Stimulated activated CD4-positive, alpha-beta T cell treated with anti-CD3 and anti-CD28 coated beads, Interleukin-12 subunit alpha, Interleukin-12 subunit beta, amount 100 ng/mL, for 24 hours (primary cell): ENCODE data around the gene FBXL3.
A peak's percentile ranks its signal among the peaks of the same experiment; 100 is the strongest.

Experiments
- DNase-seq, 2 experiments: peaks; one replicate each; pipeline ENCODE4 v3.0.0-alpha.2; 2020; ENCODE audit warnings: low read depth in 2 of 2

Gene FBXL3

GRCh38 chr13:77026861-77027621 is at the start of gene FBXL3:
TSS of gene FBXL3 (minus strand) at chr13:77027159. CDS start at chr13:77021860, 5,299 bp downstream.
- peak; percentile 68 for DNase-seq

- DNase-seq = no peak
These were observed 40.6 kb upstream of the FBXL3 start for GRCh38 chr13:77067519-77067918.

- DNase-seq = no peak
These were observed 38.6 kb upstream of the FBXL3 start for GRCh38 chr13:77065461-77066147.

- no peak for DNase-seq
These were observed 35.1 kb upstream of the FBXL3 start for GRCh38 chr13:77062097-77062496.

- DNase-seq = no peak
These were observed 34.4 kb upstream of the FBXL3 start for GRCh38 chr13:77061362-77061761.

- no peak for DNase-seq
These were observed 29.9 kb upstream of the FBXL3 start for GRCh38 chr13:77056886-77057285.

GRCh38 chr13:77056382-77056781 is 29.4 kb upstream of the FBXL3 start:
- DNase-seq = no peak

GRCh38 chr13:77055158-77055557 is 28.2 kb upstream of the FBXL3 start:
- DNase-seq = no peak

- no peak for DNase-seq
These were observed 26.2 kb upstream of the FBXL3 start for GRCh38 chr13:77053192-77053591.

GRCh38 chr13:77048681-77049080 is 21.7 kb upstream of the FBXL3 start:
- DNase-seq = no peak

GRCh38 chr13:77047649-77048343 is 20.8 kb upstream of the FBXL3 start:
- no peak for DNase-seq

GRCh38 chr13:77042566-77043177 is 15.7 kb upstream of the FBXL3 start:
- DNase-seq = no peak

GRCh38 chr13:77040835-77041234 is 13.9 kb upstream of the FBXL3 start:
- no peak for DNase-seq

- DNase-seq = no peak
These were observed 13.1 kb upstream of the FBXL3 start for GRCh38 chr13:77040076-77040475.

GRCh38 chr13:77038907-77039480 is 12.0 kb upstream of the FBXL3 start:
- DNase-seq = no peak

GRCh38 chr13:77036279-77036678 is 9.3 kb upstream of the FBXL3 start:
- no peak for DNase-seq

- no peak for DNase-seq
These were observed 7.9 kb upstream of the FBXL3 start for GRCh38 chr13:77034881-77035280.

- no peak for DNase-seq
These were observed 6.9 kb upstream of the FBXL3 start for GRCh38 chr13:77033717-77034302.

GRCh38 chr13:77031656-77032243 is 4.8 kb upstream of the FBXL3 start:
- DNase-seq = no peak

- DNase-seq = no peak
These were observed 2.5 kb upstream of the FBXL3 start for GRCh38 chr13:77029436-77029835.

- no peak for DNase-seq
These were observed 1.2 kb upstream of the FBXL3 start for GRCh38 chr13:77028202-77028601.
